ENCODE measurements around the gene CCDC121. TPM values are rescaled to one million over a fixed set of nuclear protein-coding genes. Genes with fewer than 3 reads are reported as not detected.
A peak's percentile ranks its signal among the peaks of the same experiment; 100 is the strongest.

CCDC121 gene
- total RNA-seq, 2 donors from 2014 or later, result 0.28 TPM; not detected in 1

- H3K4me3 Mint-ChIP-seq, result peak overlapping the region; percentile 92 to 93
- H3K36me3 Mint-ChIP-seq (ENCODE audit: insufficient read depth in 2 of 2), result peaks cover 17 to 22% of the 10 kb centered on the region in 2 donors
- H3K27me3 Mint-ChIP-seq (ENCODE audit: low read depth), result no peaks in the 10 kb centered on the region
- DNase-seq (no peak), ATAC-seq (replicated peaks in 1 of 2) (no peak)
- no peaks in the 10 kb centered on the region for H3K9me3 Mint-ChIP-seq
- peak overlapping the region; percentile 76 for H3K27ac Mint-ChIP-seq
- H3K4me1 Mint-ChIP-seq (ENCODE audit: low read depth), result peaks cover 57% of the 10 kb centered on the region
Measured at GRCh38 chr2:27584597-27584996, 44.2 kb downstream of the CCDC121 start.

DNA sequence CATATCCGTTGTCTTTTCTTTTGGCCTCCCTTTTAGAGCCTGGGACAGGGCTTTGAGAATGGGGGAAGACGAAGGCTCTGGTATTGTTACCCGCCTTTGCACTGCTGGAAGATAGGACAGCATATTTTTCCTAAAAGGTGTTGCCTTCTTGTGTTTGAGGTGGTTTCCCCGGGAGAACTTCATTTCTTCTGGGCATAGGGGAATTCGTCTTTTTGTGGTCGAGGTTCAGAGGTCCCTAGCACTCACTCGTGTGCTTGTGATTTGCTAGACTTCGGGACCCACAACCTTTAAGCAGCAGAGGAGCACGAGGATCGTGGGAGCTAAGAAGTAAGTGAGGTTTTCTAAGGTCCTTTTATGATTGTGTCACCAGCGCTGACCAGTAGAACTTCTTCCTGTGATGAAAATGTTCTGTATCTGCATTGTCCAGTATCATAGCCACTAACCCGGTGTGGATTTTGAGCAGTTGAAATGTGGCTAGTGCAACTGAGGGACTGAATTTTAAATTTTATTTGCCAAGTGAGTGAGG lies 45.4 kb downstream of the CCDC121 start:
- Mint-ChIP-seq H3K27me3 (ENCODE audit: low read depth) (no peaks in the 10 kb centered on the region), H3K9me3 (peaks cover 0 to 2% of the 10 kb centered on the region in 2 donors), H3K36me3 (ENCODE audit: insufficient read depth in 2 of 2) (peaks cover 15 to 19% of the 10 kb centered on the region in 2 donors), H3K27ac (peak overlapping the region; percentile 76), H3K4me1 (ENCODE audit: low read depth) (peaks cover 56% of the 10 kb centered on the region), H3K4me3 (peak overlapping the region; percentile 92 to 93)
- no peak for DNase-seq
- peak; percentile 3 to 4 for ATAC-seq (replicated peaks in 1 of 2)

DNA sequence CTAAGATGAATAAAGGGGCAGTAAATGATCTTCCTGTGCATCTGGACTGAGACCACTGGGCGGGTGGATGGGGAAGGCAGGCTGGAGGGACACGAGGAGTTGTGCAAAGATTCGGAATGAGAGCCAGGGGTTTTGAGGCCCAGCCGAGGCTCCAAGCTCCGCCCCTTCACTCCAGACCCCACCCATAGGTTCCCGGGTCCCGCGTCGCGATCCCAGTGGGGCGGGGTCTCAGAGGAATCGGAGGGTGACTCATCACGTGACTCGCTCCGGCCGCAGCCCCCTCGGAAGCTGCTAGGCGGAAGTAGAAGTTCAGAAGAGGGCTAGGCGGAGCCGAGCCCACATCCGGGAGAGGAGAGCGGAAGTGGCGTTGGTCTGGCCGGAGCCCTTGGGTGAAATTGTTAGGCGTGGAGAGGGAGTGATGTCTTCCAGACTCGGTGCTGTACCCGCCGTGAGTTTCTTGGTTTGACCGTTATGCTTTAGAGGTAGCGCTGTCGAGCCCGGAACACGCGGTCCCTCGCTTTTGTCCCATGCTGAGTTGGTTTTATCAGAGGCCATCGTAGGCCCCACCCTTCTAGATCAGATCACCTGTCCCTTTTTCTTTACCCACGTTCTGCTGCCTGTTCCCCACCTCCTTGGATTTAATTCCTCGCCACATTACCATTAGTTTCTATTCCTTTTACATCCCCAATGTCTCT lies 46.0 kb downstream of the CCDC121 start, which contains the start of gene ZNF512:
Gene ZNF512 (plus strand): TSS at position 348 of the 695 bp plus-strand sequence. CDS start 71 bp downstream, at position 419.
- Mint-ChIP-seq H3K27me3 (ENCODE audit: low read depth) (no peaks in the 10 kb centered on the region), H3K27ac (peak within 1 kb of the TSS; percentile 76), H3K4me3 (peak within 1 kb of the TSS; percentile 92 to 93), H3K36me3 (ENCODE audit: insufficient read depth in 2 of 2) (peaks cover 14 to 15% of the 10 kb centered on the region in 2 donors), H3K9me3 (peaks cover 0 to 2% of the 10 kb centered on the region in 2 donors), H3K4me1 (ENCODE audit: low read depth) (peaks cover 50% of the 10 kb centered on the region)
- ATAC-seq (replicated peaks in 1 of 2) (peak; percentile 96), DNase-seq (peak; percentile 86 to 87)

GRCh38 chr2:27582129-27582694 lies 46.6 kb downstream of the CCDC121 start:
- Mint-ChIP-seq H3K27me3 (ENCODE audit: low read depth) (no peaks in the 10 kb centered on the region), H3K4me3 (peak overlapping the region; percentile 92 to 93)
- no peak for DNase-seq

GRCh38 chr2:27581417-27582128 lies 47.2 kb downstream of the CCDC121 start:
- DNase-seq (no peak), ATAC-seq (replicated peaks in 1 of 2) (no peak)
- peaks cover 0 to 7% of the 10 kb centered on the region in 2 donors for H3K9me3 Mint-ChIP-seq
- peak overlapping the region; percentile 9 for H3K27ac Mint-ChIP-seq
- H3K4me1 Mint-ChIP-seq (ENCODE audit: low read depth), result peaks cover 37% of the 10 kb centered on the region
- peak overlapping the region; percentile 44 to 48 for H3K4me3 Mint-ChIP-seq
- H3K27me3 Mint-ChIP-seq (ENCODE audit: low read depth), result no peaks in the 10 kb centered on the region
- H3K36me3 Mint-ChIP-seq (ENCODE audit: insufficient read depth in 2 of 2), result peaks cover 8 to 15% of the 10 kb centered on the region in 2 donors

More at GRCh38 chr2:27582129-27582694, 46.6 kb downstream of the CCDC121 start:
- H3K9me3 Mint-ChIP-seq, result peaks cover 0 to 4% of the 10 kb centered on the region in 2 donors
- peaks cover 43% of the 10 kb centered on the region for H3K4me1 Mint-ChIP-seq (ENCODE audit: low read depth)
- peaks cover 11 to 15% of the 10 kb centered on the region in 2 donors for H3K36me3 Mint-ChIP-seq (ENCODE audit: insufficient read depth in 2 of 2)
- no peak for ATAC-seq (replicated peaks in 1 of 2)
- H3K27ac Mint-ChIP-seq, result no peak overlapping the region

Other genes starting within 250 kb of the CCDC121 start
- 10 to 100 TPM; 15.7 to 15.9 TPM for gene ZNF513, start 248.3 kb downstream of the CCDC121 start, total RNA-seq
- gene PPM1G, start 219.4 kb downstream of the CCDC121 start, total RNA-seq, result 100 to 1,000 TPM; 122 to 132 TPM
- 10 to 100 TPM; 79.7 to 96.3 TPM for gene NRBP1, start 200.4 kb downstream of the CCDC121 start, total RNA-seq
- gene KRTCAP3, start 186.6 kb downstream of the CCDC121 start, total RNA-seq, result 10 to 100 TPM; 13.4 to 14.6 TPM
- gene IFT172, start 139.3 kb downstream of the CCDC121 start, total RNA-seq, result 10 to 100 TPM; 11.7 to 13.0 TPM
- under 1 TPM; 0.19 to 0.24 TPM for gene FNDC4, start 133.8 kb downstream of the CCDC121 start, total RNA-seq
- not detected for gene GCKR, start 132.2 kb downstream of the CCDC121 start, total RNA-seq
- gene ZNF512, start 46.0 kb downstream of the CCDC121 start, total RNA-seq, result 10 to 100 TPM; 23.2 to 26.8 TPM
- 10 to 100 TPM; 43.6 to 45.9 TPM for gene GPN1, start within 50 bp of the CCDC121 start, total RNA-seq
- gene SUPT7L, start 34.6 kb upstream of the CCDC121 start, total RNA-seq, result 10 to 100 TPM; 45.0 to 48.9 TPM
- gene SLC4A1AP, start 34.9 kb upstream of the CCDC121 start, total RNA-seq, result 10 to 100 TPM; 32.3 to 33.8 TPM
- 10 to 100 TPM; 61.3 to 68.1 TPM for gene MRPL33, start 142.7 kb upstream of the CCDC121 start, total RNA-seq